CD14-positive monocyte (primary cell): ENCODE data around the gene FAM13A. TPM values are rescaled to one million over a fixed set of nuclear protein-coding genes. Genes with fewer than 3 reads are reported as not detected.

ENCODE experiments used
- DNase-seq, 3 donors: peaks; one replicate each; pipeline ENCODE4 v3.0.0-alpha.2; 2011 to 2022
- H2AFZ ChIP-seq: 2 replicates; pipeline ENCODE4 v1.6.0; 2012; ENCODE audit warnings: mild to moderate bottlenecking, low read depth, low read length, inconsistent platforms; ENCODE audit not compliant: insufficient read depth, poor library complexity, severe bottlenecking
- H3K27ac ChIP-seq, 2 donors: 1 replicate in 1 of 2; 2 replicates in 1 of 2; pipeline ENCODE4 v1.5.1; 2012 to 2013; ENCODE audit warnings: low read length in 2 of 2, control low read depth in 1 of 2, inconsistent platforms in 1 of 2, low read depth in 1 of 2, mild to moderate bottlenecking in 1 of 2
- H3K27me3 ChIP-seq, 2 donors: one replicate each; pipeline versions ENCODE4 v1.6.0 to v1.6.1; 2011 to 2013; ENCODE audit warnings: low read length in 2 of 2; ENCODE audit not compliant: control insufficient read depth in 2 of 2, insufficient read depth in 2 of 2
- H3K36me3 ChIP-seq, 2 donors: replicated peaks in 1 of 2; 1 replicate in 1 of 2; 2 replicates in 1 of 2; pipeline versions ENCODE4 v1.5.1 to v1.6.1; 2012 to 2013; ENCODE audit warnings: low read length in 2 of 2, control low read depth in 1 of 2, inconsistent platforms in 1 of 2, mild to moderate bottlenecking in 1 of 2; ENCODE audit not compliant: insufficient read depth in 2 of 2, control insufficient read depth in 1 of 2
- H3K4me1 ChIP-seq, 2 donors: 1 replicate in 1 of 2; 2 replicates in 1 of 2; pipeline versions ENCODE4 v1.5.1 to v1.6.1; 2012 to 2013; ENCODE audit warnings: low read length in 2 of 2, control low read depth in 1 of 2, inconsistent platforms in 1 of 2, mild to moderate bottlenecking in 1 of 2, moderate library complexity in 1 of 2; ENCODE audit not compliant: insufficient read depth in 2 of 2, control insufficient read depth in 1 of 2
- H3K4me2 ChIP-seq: replicated peaks from 2 replicates; pipeline ENCODE3; 2012; ENCODE audit warnings: low read length, moderate library complexity, mild to moderate bottlenecking; ENCODE audit not compliant: poor library complexity, severe bottlenecking; ENCODE audit errors: extremely low read depth
- H3K4me3 ChIP-seq, 3 experiments: fragments of 200-600 bp in 1 of 3; sonication (generic) in 1 of 3; replicated peaks in 1 of 3; 1 replicate in 2 of 3; 2 replicates in 1 of 3; pipeline ENCODE4 v1.5.1; 2011 to 2013; ENCODE audit warnings: low read length in 3 of 3, mild to moderate bottlenecking in 3 of 3, control low read depth in 2 of 3, low read depth in 2 of 3, inconsistent platforms in 1 of 3, moderate library complexity in 1 of 3
- H3K79me2 ChIP-seq: 2 replicates; pipeline ENCODE4 v1.6.0; 2012; ENCODE audit warnings: mild to moderate bottlenecking, control low read depth, inconsistent platforms, low read length, moderate library complexity; ENCODE audit not compliant: insufficient read depth
- H3K9ac ChIP-seq: 2 replicates; pipeline ENCODE4 v1.6.0; 2017; ENCODE audit warnings: low read length, mild to moderate bottlenecking; ENCODE audit not compliant: insufficient read depth, poor library complexity, severe bottlenecking
- H3K9me3 ChIP-seq, 2 donors: replicated peaks in 1 of 2; 1 replicate in 1 of 2; 2 replicates in 1 of 2; pipeline versions ENCODE4 v1.5.1 to v1.6.1; 2012 to 2013; ENCODE audit warnings: low read length in 2 of 2, control low read depth in 1 of 2; ENCODE audit not compliant: control insufficient read depth in 1 of 2, insufficient read depth in 1 of 2
- H4K20me1 ChIP-seq: 2 replicates; pipeline ENCODE4 v1.6.0; 2012; ENCODE audit warnings: mild to moderate bottlenecking, low read length, control low read depth, moderate library complexity; ENCODE audit not compliant: insufficient read depth
- H3K27ac Mint-ChIP-seq, 7 donors: one replicate each; pipeline ENCODE4 v1.8.0; 2020; ENCODE audit warnings: mild to moderate bottlenecking in 7 of 7, mixed read lengths in 7 of 7, moderate library complexity in 6 of 7, inconsistent platforms in 2 of 7
- H3K27me3 Mint-ChIP-seq, 3 donors: one replicate each; pipeline ENCODE4 v1.8.0; 2021 to 2022; ENCODE audit warnings: low read depth in 3 of 3, mild to moderate bottlenecking in 3 of 3, mixed read lengths in 3 of 3, moderate library complexity in 3 of 3, inconsistent platforms in 1 of 3
- H3K36me3 Mint-ChIP-seq, 2 donors: one replicate each; pipeline ENCODE4 v1.8.0; 2020; ENCODE audit warnings: mixed read lengths in 2 of 2, inconsistent platforms in 1 of 2, mild to moderate bottlenecking in 1 of 2
- H3K4me1 Mint-ChIP-seq: one replicate; pipeline ENCODE4 v1.8.0; 2020; ENCODE audit warnings: mild to moderate bottlenecking, mixed read lengths
- H3K4me3 Mint-ChIP-seq, 2 donors: one replicate each; pipeline ENCODE4 v1.8.0; 2020; ENCODE audit warnings: mild to moderate bottlenecking in 2 of 2, mixed read lengths in 2 of 2, moderate library complexity in 1 of 2
- H3K9me3 Mint-ChIP-seq, 7 donors: one replicate each; pipeline ENCODE4 v1.8.0; 2020 to 2022; ENCODE audit warnings: mixed read lengths in 7 of 7, mild to moderate bottlenecking in 6 of 7, moderate library complexity in 6 of 7, inconsistent platforms in 2 of 7
- CTCF ChIP-seq: fragments of 200-600 bp; IDR thresholded peaks from one replicate; pipeline ENCODE4 v1.8.0; 2022; ENCODE audit warnings: antibody characterized with exemption, mild to moderate bottlenecking
- WGBS: methylation state at CpG from one replicate; pipeline ENCODE4 v1.1.5; 2013; ENCODE audit warnings: missing lambda C conversion rate; ENCODE audit not compliant: insufficient coverage; 5-methylcytosine and 5-hydroxymethylcytosine counted together
- intact Hi-C, 2 donors: fragments of 100-400 bp; cut with micrococcal nuclease; formaldehyde crosslinking; loops; one replicate each; pipeline versions ENCODE4 v1.15.0 to v1.15.1; 2023
- polyA plus RNA-seq, 3 donors: library from polyadenylated mRNA; depleted of rRNA in 1 of 3; unstranded in 2 of 3; stranded (reverse) in 1 of 3; fragments of 300-500 nt in 2 of 3; fragments of >200 nt in 1 of 3; fragmentation: Illumina TruSeq in 2 of 3; gene quantifications; 1 replicate in 2 of 3; 2 replicates in 1 of 3; pipeline ENCODE4 v1.2.3, GENCODE V29; 2012 to 2021

The FAM13A gene
- polyA plus RNA-seq, 3 donors: 5.3 to 20.0 (median 6.5) TPM

- peaks cover 83 to 99% of the 10 kb centered on the region in 2 donors for H3K36me3 ChIP-seq
- intact Hi-C loops: no loop called here
- no peaks in the 10 kb centered on the region for H3K27me3 ChIP-seq
- no peaks in the 10 kb centered on the region for H3K9me3 Mint-ChIP-seq
- no peaks in the 10 kb centered on the region for H3K27me3 Mint-ChIP-seq
- H4K20me1 ChIP-seq: peaks cover under 1% of the 10 kb centered on the region
- no peak overlapping the region for H3K9ac ChIP-seq
- peaks cover 86 to 88% of the 10 kb centered on the region in 2 donors for H3K36me3 Mint-ChIP-seq
- no CpG with 5 or more reads among the region's 3 CpGs for WGBS
- H3K4me3 Mint-ChIP-seq: no peak overlapping the region
- TF ChIP-seq CTCF: no peak
- H3K79me2 ChIP-seq: no peaks in the 10 kb centered on the region
- no peak overlapping the region for H3K27ac ChIP-seq
- H3K4me1 ChIP-seq: no peaks in the 10 kb centered on the region
- H2AFZ ChIP-seq: no peak overlapping the region
- H3K9me3 ChIP-seq: no peaks in the 10 kb centered on the region
- no peak for DNase-seq
- no peak overlapping the region for H3K4me2 ChIP-seq
- no peak overlapping the region for H3K4me3 ChIP-seq
- H3K27ac Mint-ChIP-seq: no peak overlapping the region
- H3K4me1 Mint-ChIP-seq: no peaks in the 10 kb centered on the region
Measured at GRCh38 chr4:88743696-88744095, 313.3 kb downstream of the FAM13A start.

GRCh38 chr4:88742561-88742960, 314.4 kb downstream of the FAM13A start:
- peaks cover 6% of the 10 kb centered on the region for H3K4me1 Mint-ChIP-seq
- intact Hi-C loops: no loop called here
- TF ChIP-seq CTCF: no peak
- no peak for DNase-seq
- no peak overlapping the region for H3K4me3 Mint-ChIP-seq
- no peaks in the 10 kb centered on the region for H3K27me3 Mint-ChIP-seq
- Histone ChIP-seq H3K4me2 (no peak overlapping the region), H3K27ac (no peak overlapping the region), H2AFZ (no peak overlapping the region), H3K9me3 (no peaks in the 10 kb centered on the region), H3K9ac (no peak overlapping the region), H4K20me1 (peaks cover 8% of the 10 kb centered on the region), H3K4me3 (no peak overlapping the region), H3K79me2 (no peaks in the 10 kb centered on the region), H3K4me1 (no peaks in the 10 kb centered on the region), H3K36me3 (peaks cover 86 to 99% of the 10 kb centered on the region in 2 donors), H3K27me3 (no peaks in the 10 kb centered on the region)
- no CpG with 5 or more reads among the region's 2 CpGs for WGBS
- H3K36me3 Mint-ChIP-seq: peaks cover 88% of the 10 kb centered on the region in 2 donors
- no peaks in the 10 kb centered on the region for H3K9me3 Mint-ChIP-seq
- no peak overlapping the region for H3K27ac Mint-ChIP-seq
